HPDE6-E6E7 (cell line): Measurements from ENCODE around the gene SH3TC1.

Experiments
- DNase-seq: peaks from one replicate; pipeline ENCODE4 v3.0.0; 2011; ENCODE audit warnings: missing footprints; ENCODE audit errors: extremely low spot score

The SH3TC1 gene

GRCh38 chr4:8287343-8288280 lies 88.5 kb downstream of the SH3TC1 start:
- no peak for DNase-seq

- no peak for DNase-seq
Measured at GRCh38 chr4:8289151-8289750, 90.2 kb downstream of the SH3TC1 start.

GRCh38 chr4:8289956-8290700 lies 91.0 kb downstream of the SH3TC1 start:
- no peak for DNase-seq

- DNase-seq, result no peak
Measured at GRCh38 chr4:8290701-8290970, 91.5 kb downstream of the SH3TC1 start.
